Spleen (tissue), 11 donors: ENCODE data around the gene ADARB1. TPM values are rescaled to one million over a fixed set of nuclear protein-coding genes. Genes with fewer than 3 reads are reported as not detected.

ENCODE experiments used
- DNase-seq: peaks from one replicate; pipeline ENCODE4 v3.0.0-alpha.2; 2020
- H3K27ac ChIP-seq, 8 donors: fragments of 200-600 bp; sonication (generic) in 7 of 8; 1 replicate in 4 of 8; 2 replicates in 4 of 8; pipeline versions ENCODE4 v1.5.0 to v1.8.0; 2016 to 2021; ENCODE audit warnings: inconsistent platforms in 4 of 8, mild to moderate bottlenecking in 4 of 8, moderate library complexity in 1 of 8
- H3K27me3 ChIP-seq, 7 donors: fragments of 200-600 bp; sonication (generic) in 6 of 7; replicated peaks in 1 of 7; 1 replicate in 4 of 7; 2 replicates in 3 of 7; pipeline versions ENCODE4 v1.5.0 to v1.8.0; 2016 to 2021; ENCODE audit warnings: inconsistent platforms in 3 of 7, mild to moderate bottlenecking in 1 of 7
- H3K36me3 ChIP-seq, 6 donors: fragments of 200-600 bp; sonication (generic) in 5 of 6; 1 replicate in 4 of 6; 2 replicates in 2 of 6; pipeline versions ENCODE4 v1.5.0 to v1.8.0; 2016 to 2021; ENCODE audit warnings: inconsistent platforms in 2 of 6
- H3K4me1 ChIP-seq, 6 donors: fragments of 200-600 bp; sonication (generic) in 5 of 6; 1 replicate in 3 of 6; 2 replicates in 3 of 6; pipeline versions ENCODE4 v1.5.0 to v1.8.0; 2016 to 2021; ENCODE audit warnings: inconsistent platforms in 3 of 6
- H3K4me3 ChIP-seq, 8 donors: fragments of 200-600 bp; sonication (generic) in 7 of 8; 1 replicate in 4 of 8; 2 replicates in 4 of 8; pipeline versions ENCODE4 v1.5.0 to v1.8.0; 2016 to 2021; ENCODE audit warnings: inconsistent platforms in 4 of 8, mild to moderate bottlenecking in 4 of 8, moderate library complexity in 2 of 8
- H3K9me3 ChIP-seq, 8 donors: fragments of 200-600 bp; sonication (generic) in 7 of 8; 1 replicate in 4 of 8; 2 replicates in 4 of 8; pipeline versions ENCODE4 v1.5.0 to v1.8.0; 2016 to 2021; ENCODE audit warnings: inconsistent platforms in 4 of 8
- POLR2A ChIP-seq, 3 donors: fragments of 450-650 bp; IDR thresholded peaks; one replicate each; pipeline ENCODE4 v1.5.1; 2017; ENCODE audit warnings: antibody characterized with exemption in 3 of 3, mild to moderate bottlenecking in 1 of 3
- POLR2AphosphoS5 ChIP-seq, 3 donors: sonication (generic); formaldehyde crosslinking; IDR thresholded peaks; one replicate each; pipeline ENCODE4 v1.5.1; 2017; ENCODE audit warnings: antibody characterized with exemption in 3 of 3
- WGBS, 5 donors: extraction: QIAGEN DNeasy Blood & Tissue Kit in 3 of 5; methylation state at CpG; one replicate each; pipeline versions ENCODE4 v1.1.5 to v1.1.7; 2013 to 2018; 5-methylcytosine and 5-hydroxymethylcytosine counted together
- intact Hi-C: fragments of 100-400 bp; cut with DNase I; formaldehyde crosslinking; loops from one replicate; pipeline ENCODE4 v1.15.0; 2023; ENCODE audit warnings: low total_unique reads
- polyA plus RNA-seq, 3 donors: library from polyadenylated mRNA; stranded (reverse); fragments of 200-250 nt; gene quantifications; one replicate each; pipeline ENCODE4 v1.2.1, GENCODE V29; 2013
- total RNA-seq, 7 donors: library from RNA; depleted of rRNA in 3 of 7; stranded (reverse); fragments of >200 nt in 3 of 7; fragmentation: NEBNext Ultra II Directional in 4 of 7; extraction: Animal tissue kit (Norgen Biotek cat#: 25700) in 4 of 7; gene quantifications; one replicate each; pipeline versions ENCODE4 v1.1.0 to v1.2.1, GENCODE V29; 2016 to 2021
- TF ChIP-seq, protein P1 (sequence below), 11 experiments: fragments of 200-600 bp in 7 of 11; fragments of 450-650 bp in 4 of 11; sonication (generic) in 4 of 11; IDR thresholded peaks in 8 of 11; conservative IDR thresholded peaks in 3 of 11; 1 replicate in 7 of 11; 2 replicates in 4 of 11; pipeline versions ENCODE4 v1.4.0 to v1.8.0; 2016 to 2021; ENCODE audit warnings: antibody characterized with exemption in 11 of 11, inconsistent platforms in 4 of 11, mild to moderate bottlenecking in 1 of 11
- donor health status: healthy with polysubstance abuse.
- donor health status: DM: no; HTN: no; CAD: no; lungs with moderate emphysema.
- donor health status: DM: no; HTN: no; CAD: no.
- donor health status: Bipolar disorder and iron deficiency.
- donor health status: healthy.
- donor health status: DM: no; HTN: no; CAD: no.
- donor health status: DM: yes; HTN: yes; CAD: no.

ADARB1 gene
- total and polyA plus RNA-seq, 10 donors = 9.1 to 50.8 (median 29.0) TPM

DNA sequence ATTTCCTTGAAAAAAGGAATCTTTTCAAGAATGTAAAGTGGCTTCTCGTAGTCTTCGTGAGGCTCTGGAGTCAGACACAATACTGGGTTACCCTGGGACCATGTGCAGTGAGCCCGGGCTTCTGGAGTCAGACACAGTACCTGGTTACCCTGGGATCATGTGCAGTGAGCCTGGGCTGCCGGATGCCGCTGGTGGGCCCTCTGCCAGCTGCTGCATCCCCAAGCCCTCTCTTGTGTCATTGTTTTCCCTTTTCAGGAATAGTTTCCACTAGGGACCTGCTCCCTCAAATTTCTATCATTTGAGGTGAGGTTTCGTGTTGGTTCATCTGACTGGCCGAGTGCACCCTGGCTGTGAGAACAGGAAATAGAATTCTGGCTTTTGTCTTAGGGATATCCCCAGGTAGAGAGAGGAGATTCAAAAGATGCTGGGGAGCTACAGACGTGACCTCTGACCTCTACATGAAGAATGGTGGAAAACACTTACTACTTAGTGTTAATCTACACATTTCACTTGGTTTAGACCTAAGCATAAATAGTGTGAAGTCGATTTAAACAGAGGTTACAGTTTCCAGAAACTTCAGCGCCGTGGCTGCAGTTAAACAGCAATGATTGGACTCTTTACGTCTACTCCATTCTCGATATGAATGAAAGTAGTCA, 10.6 kb downstream of the ADARB1 start:
- Histone ChIP-seq H3K27me3 (no peaks in the 10 kb centered on the region), H3K36me3 (peaks cover 0 to 6% (median 0%) of the 10 kb centered on the region in 6 donors), H3K4me1 (peaks cover 20 to 99% (median 58%) of the 10 kb centered on the region in 6 donors), H3K4me3 (no peak overlapping the region), H3K27ac (peak overlapping the region in 1 of 8 donors; percentile 24), H3K9me3 (no peaks in the 10 kb centered on the region)
- intact Hi-C loops = no loop called here
- TF ChIP-seq POLR2AphosphoS5 (IDR thresholded peaks at IDR 0.05) (no peak), POLR2A (IDR thresholded peaks at IDR 0.05) (no peak)
- TF ChIP-seq, protein P1, sequence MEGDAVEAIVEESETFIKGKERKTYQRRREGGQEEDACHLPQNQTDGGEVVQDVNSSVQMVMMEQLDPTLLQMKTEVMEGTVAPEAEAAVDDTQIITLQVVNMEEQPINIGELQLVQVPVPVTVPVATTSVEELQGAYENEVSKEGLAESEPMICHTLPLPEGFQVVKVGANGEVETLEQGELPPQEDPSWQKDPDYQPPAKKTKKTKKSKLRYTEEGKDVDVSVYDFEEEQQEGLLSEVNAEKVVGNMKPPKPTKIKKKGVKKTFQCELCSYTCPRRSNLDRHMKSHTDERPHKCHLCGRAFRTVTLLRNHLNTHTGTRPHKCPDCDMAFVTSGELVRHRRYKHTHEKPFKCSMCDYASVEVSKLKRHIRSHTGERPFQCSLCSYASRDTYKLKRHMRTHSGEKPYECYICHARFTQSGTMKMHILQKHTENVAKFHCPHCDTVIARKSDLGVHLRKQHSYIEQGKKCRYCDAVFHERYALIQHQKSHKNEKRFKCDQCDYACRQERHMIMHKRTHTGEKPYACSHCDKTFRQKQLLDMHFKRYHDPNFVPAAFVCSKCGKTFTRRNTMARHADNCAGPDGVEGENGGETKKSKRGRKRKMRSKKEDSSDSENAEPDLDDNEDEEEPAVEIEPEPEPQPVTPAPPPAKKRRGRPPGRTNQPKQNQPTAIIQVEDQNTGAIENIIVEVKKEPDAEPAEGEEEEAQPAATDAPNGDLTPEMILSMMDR (IDR thresholded peaks at IDR 0.05 in 8 of 11, conservative IDR thresholded peaks at IDR 0.05 in 3 of 11) = no peak
- DNase-seq = no peak
- 84 to 88% (median 86%) methylated on average over 10 to 13 of the region's 13 CpGs for WGBS, 5 donors

DNA sequence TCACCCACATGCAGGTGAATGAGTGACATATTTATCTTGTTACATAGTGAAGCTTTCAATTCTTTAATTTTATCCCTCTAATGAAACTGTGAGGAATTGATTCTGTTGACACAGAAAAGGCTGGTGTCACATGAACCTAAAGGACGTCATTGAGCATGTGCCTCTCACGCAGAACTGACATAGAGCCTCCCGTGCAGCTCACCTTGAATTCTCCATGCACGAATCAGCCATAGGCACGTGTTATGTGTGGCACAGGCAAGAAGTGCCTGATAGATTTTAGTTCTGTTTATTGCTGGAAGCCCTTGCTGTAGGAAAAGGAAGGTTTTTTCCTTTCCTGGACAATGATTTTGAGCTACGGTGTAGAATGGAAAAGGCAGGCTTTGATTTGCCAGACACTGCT, 11.3 kb downstream of the ADARB1 start:
- H3K9me3 ChIP-seq = no peaks in the 10 kb centered on the region
- no peak overlapping the region for H3K4me3 ChIP-seq
- TF ChIP-seq, protein P1 (IDR thresholded peaks at IDR 0.05 in 8 of 11, conservative IDR thresholded peaks at IDR 0.05 in 3 of 11) = no peak
- no peak for TF ChIP-seq POLR2A (IDR thresholded peaks at IDR 0.05)
- TF ChIP-seq POLR2AphosphoS5 (IDR thresholded peaks at IDR 0.05) = no peak
- no peak overlapping the region for H3K27ac ChIP-seq
- 80 to 94% (median 88%) methylated on average over 6 of the region's 6 CpGs for WGBS, 5 donors
- intact Hi-C loops = no loop called here
- H3K27me3 ChIP-seq = no peaks in the 10 kb centered on the region
- DNase-seq = no peak
- H3K4me1 ChIP-seq = peaks cover 18 to 99% (median 51%) of the 10 kb centered on the region in 6 donors
- peaks cover 0 to 6% (median 0%) of the 10 kb centered on the region in 6 donors for H3K36me3 ChIP-seq

DNA sequence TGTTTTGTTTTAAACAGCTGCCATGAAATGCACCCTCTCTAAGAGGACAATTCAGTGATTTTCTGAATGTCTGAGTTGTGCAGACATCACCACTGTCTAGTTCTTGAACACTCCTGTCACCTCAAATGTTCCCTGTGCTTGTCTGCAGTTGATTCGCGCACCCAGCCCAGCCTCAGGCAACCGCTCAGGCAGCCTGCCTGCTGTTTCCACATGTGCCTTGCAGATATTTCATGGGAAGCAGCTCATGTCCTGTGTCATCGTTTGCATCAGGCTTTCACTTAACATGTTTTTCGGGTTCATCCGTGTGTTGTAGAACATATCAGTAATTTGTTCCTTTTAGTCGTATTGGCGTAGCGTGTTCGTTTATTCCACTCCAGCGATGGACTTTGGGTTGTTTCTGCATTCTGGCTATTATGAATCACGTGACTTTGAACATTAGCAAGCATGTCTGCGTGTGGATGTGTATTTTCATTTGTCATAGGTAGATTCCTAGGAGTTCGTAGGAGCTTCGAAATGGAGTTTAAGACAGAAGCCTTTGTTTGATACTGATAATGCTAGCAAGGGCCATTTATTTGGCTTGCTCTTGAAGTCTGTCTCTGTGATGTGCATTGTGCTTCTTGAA, 12.1 kb downstream of the ADARB1 start:
- TF ChIP-seq POLR2AphosphoS5 (IDR thresholded peaks at IDR 0.05) (no peak), POLR2A (IDR thresholded peaks at IDR 0.05) (no peak)
- TF ChIP-seq, protein P1 (IDR thresholded peaks at IDR 0.05 in 8 of 11, conservative IDR thresholded peaks at IDR 0.05 in 3 of 11) = no peak
- intact Hi-C loops = no loop called here
- peaks cover 14 to 99% (median 51%) of the 10 kb centered on the region in 6 donors for H3K4me1 ChIP-seq
- no peaks in the 10 kb centered on the region for H3K9me3 ChIP-seq
- peaks cover 0 to 6% (median 0%) of the 10 kb centered on the region in 6 donors for H3K36me3 ChIP-seq
- DNase-seq = no peak
- H3K27me3 ChIP-seq = no peaks in the 10 kb centered on the region
- H3K27ac ChIP-seq = peak overlapping the region in 1 of 8 donors; percentile 52
- H3K4me3 ChIP-seq = peak overlapping the region in 1 of 8 donors; percentile 4
- 78 to 91% (median 82%) methylated on average over 15 of the region's 15 CpGs for WGBS, 5 donors
